Measurements from ENCODE around the gene COBL. TPM values are rescaled to one million over a fixed set of nuclear protein-coding genes. Genes with fewer than 3 reads are reported as not detected.

The COBL gene
- total RNA-seq, 1 donor from 2014 or later, result 0.05 TPM

GRCh38 chr7:51127618-51127904 is 189.0 kb downstream of the COBL start:
- no peak for DNase-seq (ENCODE audit: low read depth, low spot score)
- TF ChIP-seq CTCF (conservative IDR thresholded peaks at IDR 0.05), result no peak
- no peaks in the 10 kb centered on the region for H3K27me3 Mint-ChIP-seq (ENCODE audit: low read depth)
- H3K4me1 Mint-ChIP-seq, result no peaks in the 10 kb centered on the region
- no peaks in the 10 kb centered on the region for H3K36me3 Mint-ChIP-seq (ENCODE audit: low read depth)
- peaks cover 2% of the 10 kb centered on the region for H3K9me3 Mint-ChIP-seq
- no peak overlapping the region for H3K27ac Mint-ChIP-seq (ENCODE audit: unreplicated experiment)
- no peak overlapping the region for H3K4me3 Mint-ChIP-seq

- H3K4me1 Mint-ChIP-seq, result peaks cover 5% of the 10 kb centered on the region
- no peak for DNase-seq (ENCODE audit: low read depth, low spot score)
- H3K27me3 Mint-ChIP-seq (ENCODE audit: low read depth), result no peaks in the 10 kb centered on the region
- H3K27ac Mint-ChIP-seq (ENCODE audit: unreplicated experiment), result no peak overlapping the region
- no peak overlapping the region for H3K4me3 Mint-ChIP-seq
- no peak for TF ChIP-seq CTCF (conservative IDR thresholded peaks at IDR 0.05)
- H3K9me3 Mint-ChIP-seq, result no peaks in the 10 kb centered on the region
- H3K36me3 Mint-ChIP-seq (ENCODE audit: low read depth), result no peaks in the 10 kb centered on the region
These were observed 189.6 kb downstream of the COBL start for GRCh38 chr7:51126813-51127617.

GRCh38 chr7:51126324-51126723 is 190.3 kb downstream of the COBL start:
- H3K4me1 Mint-ChIP-seq, result peaks cover 10% of the 10 kb centered on the region
- no peaks in the 10 kb centered on the region for H3K27me3 Mint-ChIP-seq (ENCODE audit: low read depth)
- no peaks in the 10 kb centered on the region for H3K9me3 Mint-ChIP-seq
- no peaks in the 10 kb centered on the region for H3K36me3 Mint-ChIP-seq (ENCODE audit: low read depth)
- no peak for TF ChIP-seq CTCF (conservative IDR thresholded peaks at IDR 0.05)
- H3K4me3 Mint-ChIP-seq, result no peak overlapping the region
- H3K27ac Mint-ChIP-seq (ENCODE audit: unreplicated experiment), result no peak overlapping the region
- no peak for DNase-seq (ENCODE audit: low read depth, low spot score)

DNA sequence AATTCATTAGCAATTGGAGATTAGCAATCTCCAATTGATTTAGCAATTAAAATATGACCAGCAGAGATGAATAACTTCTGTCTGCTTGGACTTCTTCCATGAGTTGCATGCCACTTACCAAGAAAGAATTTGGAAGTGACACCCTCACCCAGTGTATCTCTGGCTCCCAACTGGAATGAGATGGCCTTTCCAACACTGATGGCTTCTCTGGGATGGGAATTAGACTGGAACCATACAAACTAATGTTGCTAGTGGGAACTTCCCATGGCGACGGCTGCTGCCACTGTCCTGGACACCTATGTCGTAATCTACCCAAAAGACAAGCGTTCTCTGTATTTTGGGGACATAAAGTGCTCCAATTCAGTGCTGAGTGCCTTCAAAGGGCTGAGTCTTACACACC is 192.3 kb downstream of the COBL start:
- Mint-ChIP-seq H3K27ac (ENCODE audit: unreplicated experiment) (no peak overlapping the region), H3K27me3 (ENCODE audit: low read depth) (no peaks in the 10 kb centered on the region), H3K36me3 (ENCODE audit: low read depth) (no peaks in the 10 kb centered on the region), H3K4me3 (no peak overlapping the region), H3K9me3 (no peaks in the 10 kb centered on the region), H3K4me1 (peaks cover 10% of the 10 kb centered on the region)
- TF ChIP-seq CTCF (conservative IDR thresholded peaks at IDR 0.05), result no peak
- DNase-seq (ENCODE audit: low read depth, low spot score), result no peak

- Mint-ChIP-seq H3K9me3 (no peaks in the 10 kb centered on the region), H3K27me3 (ENCODE audit: low read depth) (no peaks in the 10 kb centered on the region), H3K4me1 (peaks cover 10% of the 10 kb centered on the region), H3K36me3 (ENCODE audit: low read depth) (no peaks in the 10 kb centered on the region), H3K27ac (ENCODE audit: unreplicated experiment) (no peak overlapping the region), H3K4me3 (no peak overlapping the region)
- DNase-seq (ENCODE audit: low read depth, low spot score), result no peak
- TF ChIP-seq CTCF (conservative IDR thresholded peaks at IDR 0.05), result no peak
These were observed 193.1 kb downstream of the COBL start for GRCh38 chr7:51123322-51124019.

Data from neural crest cell (in vitro differentiated cells).